Fibroblast of skin of left biceps (primary cell): ENCODE results near the gene RFX4.

Experiments used
- DNase-seq, 2 experiments: peaks; one replicate each; pipeline ENCODE4 v3.0.0-alpha.2; 2013; ENCODE audit warnings: low read depth in 2 of 2

Gene RFX4

GRCh38 chr12:106646472-106646871 is 63.7 kb downstream of the RFX4 start:
- no peak for DNase-seq

- no peak for DNase-seq
These were observed 65.2 kb downstream of the RFX4 start for GRCh38 chr12:106647793-106648514.

- no peak for DNase-seq
These were observed 65.9 kb downstream of the RFX4 start for GRCh38 chr12:106648736-106649135.

- no peak for DNase-seq
These were observed 68.7 kb downstream of the RFX4 start for GRCh38 chr12:106651552-106651951.

- DNase-seq, result no peak
These were observed 69.8 kb downstream of the RFX4 start for GRCh38 chr12:106652510-106653015.

- no peak for DNase-seq
These were observed 72.8 kb downstream of the RFX4 start for GRCh38 chr12:106655577-106655976.

GRCh38 chr12:106657488-106657887 is 74.7 kb downstream of the RFX4 start:
- no peak for DNase-seq

GRCh38 chr12:106663385-106663784 is 80.6 kb downstream of the RFX4 start:
- no peak for DNase-seq

- no peak for DNase-seq
These were observed 86.4 kb downstream of the RFX4 start for GRCh38 chr12:106669216-106669615.

- no peak for DNase-seq
These were observed 87.3 kb downstream of the RFX4 start for GRCh38 chr12:106670131-106670530.

- DNase-seq, result no peak
These were observed 89.0 kb downstream of the RFX4 start for GRCh38 chr12:106671840-106672239.

GRCh38 chr12:106672314-106673025 is 89.7 kb downstream of the RFX4 start:
- no peak for DNase-seq

- no peak for DNase-seq
These were observed 90.3 kb downstream of the RFX4 start for GRCh38 chr12:106673141-106673540.

- DNase-seq, result no peak
These were observed 93.0 kb downstream of the RFX4 start for GRCh38 chr12:106675651-106676435.

GRCh38 chr12:106679574-106679973 is 96.8 kb downstream of the RFX4 start:
- no peak for DNase-seq

- DNase-seq, result no peak
These were observed 97.5 kb downstream of the RFX4 start for GRCh38 chr12:106680280-106680679.

- DNase-seq, result no peak
These were observed 98.4 kb downstream of the RFX4 start for GRCh38 chr12:106681210-106681609.

- no peak for DNase-seq
These were observed 99.9 kb downstream of the RFX4 start for GRCh38 chr12:106682594-106683234.

GRCh38 chr12:106684497-106684896 is 101.7 kb downstream of the RFX4 start:
- DNase-seq, result no peak

GRCh38 chr12:106685381-106685780 is 102.6 kb downstream of the RFX4 start:
- no peak for DNase-seq

GRCh38 chr12:106687672-106688071 is 104.9 kb downstream of the RFX4 start:
- DNase-seq, result no peak
